ENCODE results near the gene TBC1D22A. TPM values are rescaled to one million over a fixed set of nuclear protein-coding genes. Genes with fewer than 3 reads are reported as not detected.

Gene TBC1D22A
- total RNA-seq, 1 donor from 2014 or later = 14.3 TPM

GRCh38 chr22:46744581-46744980 is 17.9 kb upstream of the TBC1D22A start:
- Mint-ChIP-seq H3K27ac (ENCODE audit: unreplicated experiment) (no peak overlapping the region), H3K9me3 (no peaks in the 10 kb centered on the region), H3K4me1 (peaks cover 1% of the 10 kb centered on the region), H3K27me3 (ENCODE audit: low read depth) (peaks cover 22% of the 10 kb centered on the region), H3K4me3 (no peak overlapping the region), H3K36me3 (ENCODE audit: low read depth) (no peaks in the 10 kb centered on the region)
- no peak for TF ChIP-seq CTCF (conservative IDR thresholded peaks at IDR 0.05)
- DNase-seq (ENCODE audit: low read depth, low spot score) = no peak

DNA sequence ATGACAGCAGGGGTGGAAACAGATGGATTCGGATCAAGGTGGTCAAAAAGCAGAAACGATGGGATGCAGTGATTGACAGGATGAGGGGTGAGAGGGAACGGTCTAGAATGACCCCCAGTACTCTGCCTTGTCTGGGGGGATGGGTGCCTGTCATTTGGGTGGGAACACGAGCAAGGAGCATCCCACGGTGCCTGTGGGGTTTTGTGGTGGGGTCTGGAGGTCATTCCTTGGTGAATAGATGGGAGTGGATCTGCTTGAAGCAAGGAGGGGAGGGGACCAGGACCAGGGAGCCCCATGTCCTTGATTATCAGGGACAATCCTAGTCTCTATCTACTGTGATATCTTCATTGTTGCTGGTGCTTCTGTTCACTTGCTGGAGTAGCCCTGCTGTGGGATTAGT is 16.3 kb upstream of the TBC1D22A start:
- no peaks in the 10 kb centered on the region for H3K9me3 Mint-ChIP-seq
- no peaks in the 10 kb centered on the region for H3K4me1 Mint-ChIP-seq
- no peak overlapping the region for H3K4me3 Mint-ChIP-seq
- H3K27ac Mint-ChIP-seq (ENCODE audit: unreplicated experiment) = no peak overlapping the region
- no peak for TF ChIP-seq CTCF (conservative IDR thresholded peaks at IDR 0.05)
- no peak for DNase-seq (ENCODE audit: low read depth, low spot score)
- H3K36me3 Mint-ChIP-seq (ENCODE audit: low read depth) = no peaks in the 10 kb centered on the region
- H3K27me3 Mint-ChIP-seq (ENCODE audit: low read depth) = peaks cover 22% of the 10 kb centered on the region

DNA sequence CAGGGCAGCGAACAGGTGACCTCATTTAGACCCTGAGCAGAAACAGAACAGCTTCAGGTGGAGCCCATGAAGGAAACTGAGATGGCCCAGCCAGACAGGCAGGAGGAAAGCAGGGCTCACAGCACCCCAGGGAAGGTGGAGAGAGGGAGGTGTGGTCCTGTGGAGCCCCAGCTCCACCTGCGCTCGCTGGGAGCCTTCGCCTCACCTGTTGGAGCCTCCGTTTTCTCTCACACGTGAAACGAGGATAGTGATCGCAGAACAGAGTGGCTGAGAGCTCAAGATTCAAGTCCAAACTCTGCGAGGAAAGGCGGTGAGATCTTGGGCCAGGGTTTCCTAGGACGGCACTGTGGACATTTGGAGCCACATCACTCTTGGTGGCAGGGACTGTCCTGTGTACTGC is 15.8 kb upstream of the TBC1D22A start:
- no peak for TF ChIP-seq CTCF (conservative IDR thresholded peaks at IDR 0.05)
- Mint-ChIP-seq H3K9me3 (no peaks in the 10 kb centered on the region), H3K36me3 (ENCODE audit: low read depth) (no peaks in the 10 kb centered on the region), H3K27me3 (ENCODE audit: low read depth) (peaks cover 22% of the 10 kb centered on the region), H3K27ac (ENCODE audit: unreplicated experiment) (no peak overlapping the region), H3K4me1 (no peaks in the 10 kb centered on the region), H3K4me3 (no peak overlapping the region)
- no peak for DNase-seq (ENCODE audit: low read depth, low spot score)

- H3K27ac Mint-ChIP-seq (ENCODE audit: unreplicated experiment) = no peak overlapping the region
These were observed 14.8 kb upstream of the TBC1D22A start for GRCh38 chr22:46747646-46748045.

GRCh38 chr22:46748206-46748907 is 14.1 kb upstream of the TBC1D22A start:
- no peak for TF ChIP-seq CTCF (conservative IDR thresholded peaks at IDR 0.05)
- no peaks in the 10 kb centered on the region for H3K9me3 Mint-ChIP-seq
- H3K27ac Mint-ChIP-seq (ENCODE audit: unreplicated experiment) = no peak overlapping the region
- no peaks in the 10 kb centered on the region for H3K36me3 Mint-ChIP-seq (ENCODE audit: low read depth)
- no peak overlapping the region for H3K4me3 Mint-ChIP-seq
- H3K4me1 Mint-ChIP-seq = no peaks in the 10 kb centered on the region
- H3K27me3 Mint-ChIP-seq (ENCODE audit: low read depth) = peaks cover 22% of the 10 kb centered on the region
- DNase-seq (ENCODE audit: low read depth, low spot score) = no peak

More at GRCh38 chr22:46747646-46748045, 14.8 kb upstream of the TBC1D22A start:
- DNase-seq (ENCODE audit: low read depth, low spot score) = no peak
- Mint-ChIP-seq H3K4me3 (no peak overlapping the region), H3K9me3 (no peaks in the 10 kb centered on the region), H3K4me1 (no peaks in the 10 kb centered on the region), H3K27me3 (ENCODE audit: low read depth) (peaks cover 22% of the 10 kb centered on the region), H3K36me3 (ENCODE audit: low read depth) (no peaks in the 10 kb centered on the region)
- TF ChIP-seq CTCF (conservative IDR thresholded peaks at IDR 0.05) = no peak

All from neural crest cell (in vitro differentiated cells).